K562 (cell line): ENCODE results near the gene DPP9. TPM values are rescaled to one million over a fixed set of nuclear protein-coding genes. Genes with fewer than 3 reads are reported as not detected.
A peak's percentile ranks its signal among the peaks of the same experiment; 100 is the strongest.

ENCODE experiments used
- ATAC-seq: fragments of 200-7000 bp; cut with Tn5 transposase; 3 replicates; pipeline ENCODE4 v1.9.1; 2020; ENCODE audit warnings: moderate library complexity
- BruUV-seq: library from RNA; stranded (reverse); fragments of 400-500 nt; replicated peaks from 2 replicates; lab custom pipeline; 2021; lab: Mats Ljungman, UMichigan
- CTCF ChIA-PET: fragments of 300-600 bp; formaldehyde crosslinking; extraction: SDS; loops from one replicate; lab custom pipeline; 2021; ENCODE audit warnings: low intra/inter-chr PET ratio; lab: Yijun Ruan, JAX
- POLR2A ChIA-PET: fragments of 300-600, 350-650 bp; sonication (Branson Sonifier 250); formaldehyde crosslinking; extraction: SDS; loops from one replicate; lab custom pipeline; 2021; ENCODE audit warnings: antibody characterized with exemption, inconsistent platforms; lab: Yijun Ruan, JAX
- DNase-seq, 4 experiments: peaks; one replicate each; pipeline versions ENCODE4 v3.0.0 to v3.0.0-alpha.2; 2011 to 2018; ENCODE audit warnings: low spot score in 3 of 4, mixed read lengths in 3 of 4; ENCODE audit errors: extremely low read depth in 1 of 4
- FAIRE-seq: peaks from 2 replicates; lab custom pipeline; 2011; peaks lifted over from hg19 to GRCh38; lab: Jason Lieb, UNC
- H2AFZ ChIP-seq: 2 replicates; pipeline ENCODE4 v1.6.0; 2011; ENCODE audit warnings: low read depth, low read length, control low read depth, inconsistent platforms
- H3K27ac ChIP-seq: fragments of 200-600 bp; 3 replicates; pipeline ENCODE4 v1.8.0; 2011; ENCODE audit warnings: low read depth, mild to moderate bottlenecking, control low read depth, inconsistent platforms, low read length, moderate library complexity, mixed read lengths; ENCODE audit errors: extremely low read depth
- H3K27me3 ChIP-seq, 2 experiments: fragments of 300-600 bp in 1 of 2; 2 replicates in 1 of 2; 3 replicates in 1 of 2; pipeline versions ENCODE4 v1.6.0 to v1.8.0; 2011; ENCODE audit warnings: inconsistent platforms in 2 of 2, low read length in 2 of 2, mild to moderate bottlenecking in 1 of 2, mixed read lengths in 1 of 2, moderate library complexity in 1 of 2; ENCODE audit not compliant: control insufficient read depth in 2 of 2, insufficient read depth in 2 of 2
- H3K36me3 ChIP-seq: fragments of 300-600 bp; 3 replicates; pipeline ENCODE4 v1.8.0; 2011; ENCODE audit warnings: mild to moderate bottlenecking, low read length, inconsistent platforms; ENCODE audit not compliant: control insufficient read depth, insufficient read depth
- H3K4me1 ChIP-seq, 2 experiments: fragments of 200-600 bp in 1 of 2; replicated peaks in 1 of 2; 2 replicates in 1 of 2; 3 replicates in 1 of 2; pipeline versions ENCODE4 v1.5.1 to v1.8.0; 2011; ENCODE audit warnings: inconsistent platforms in 2 of 2, low read length in 2 of 2, mild to moderate bottlenecking in 1 of 2, mixed read lengths in 1 of 2, moderate library complexity in 1 of 2; ENCODE audit not compliant: control insufficient read depth in 2 of 2, insufficient read depth in 2 of 2
- H3K4me2 ChIP-seq: 2 replicates; pipeline ENCODE4 v1.6.1; 2011; ENCODE audit warnings: low read length, control low read depth, inconsistent platforms, mixed read lengths; ENCODE audit not compliant: insufficient read depth
- H3K4me3 ChIP-seq: fragments of 200-600 bp; sonication (generic), shearing (Covaris generic); 2 replicates; pipeline ENCODE4 v1.5.1; 2016; ENCODE audit warnings: control low read depth, inconsistent platforms
- H3K79me2 ChIP-seq: fragments of 200-600 bp; 3 replicates; pipeline ENCODE4 v1.8.0; 2011; ENCODE audit warnings: low read length, inconsistent platforms; ENCODE audit not compliant: control insufficient read depth, insufficient read depth
- H3K9ac ChIP-seq, 2 experiments: 2 replicates each; pipeline versions ENCODE4 v1.6.0 to v1.6.1; 2011; ENCODE audit warnings: low read depth in 2 of 2, low read length in 2 of 2, control low read depth in 1 of 2, inconsistent platforms in 1 of 2, mild to moderate bottlenecking in 1 of 2, mixed read lengths in 1 of 2; ENCODE audit not compliant: insufficient read depth in 1 of 2
- H3K9me1 ChIP-seq: one replicate; pipeline ENCODE4 v1.6.0; 2011; ENCODE audit warnings: inconsistent platforms, mild to moderate bottlenecking, low read length, moderate library complexity; ENCODE audit not compliant: control insufficient read depth, insufficient read depth
- H3K9me3 ChIP-seq: replicated peaks from 2 replicates; pipeline ENCODE4 v1.5.1; 2011; ENCODE audit warnings: low read depth, low read length, inconsistent platforms; ENCODE audit not compliant: control insufficient read depth, insufficient read depth
- H4K20me1 ChIP-seq: replicated peaks from 2 replicates; pipeline ENCODE4 v1.6.1; 2011; ENCODE audit warnings: low read length, inconsistent platforms, mixed read lengths; ENCODE audit not compliant: control insufficient read depth, insufficient read depth
- ELK1 ChIP-seq: sonication (generic); formaldehyde crosslinking; IDR thresholded peaks from 2 replicates; pipeline ENCODE4 v1.8.1; 2022; ENCODE audit warnings: missing genetic modification reagents
- MAZ ChIP-seq, 2 experiments: fragments of 450-650 bp in 1 of 2; sonication (generic) in 1 of 2; formaldehyde crosslinking; IDR thresholded peaks in 1 of 2; conservative IDR thresholded peaks in 1 of 2; 2 replicates each; pipeline versions ENCODE4 v1.4.0 to v1.5.0; 2020; ENCODE audit warnings: mild to moderate bottlenecking in 1 of 2, missing genetic modification reagents in 1 of 2
- PREB ChIP-seq: sonication (generic); formaldehyde crosslinking; IDR thresholded peaks from 2 replicates; pipeline ENCODE4 v1.8.1; 2023; ENCODE audit warnings: mild to moderate bottlenecking, missing genetic modification reagents
- ZBTB7A ChIP-seq: IDR thresholded peaks from 2 replicates; pipeline ENCODE4 v1.6.1; 2011; ENCODE audit warnings: low read depth, mild to moderate bottlenecking, low read length, moderate library complexity, borderline replicate concordance; ENCODE audit not compliant: control insufficient read depth
- ZNF699 ChIP-seq: fragments of 250-450 bp; sonication (Bioruptor Pico); IDR thresholded peaks from 2 replicates; pipeline ENCODE4 v1.8.0; 2021; ENCODE audit warnings: mild to moderate bottlenecking, moderate library complexity; ENCODE audit not compliant: insufficient replicate concordance
- WGBS: fragments of 100-300 bp; shearing (Covaris generic); methylation state at CpG from one replicate; pipeline ENCODE4 v1.1.6; 2016; ENCODE audit warnings: low coverage, mixed read lengths; ENCODE audit not compliant: insufficient coverage; ENCODE audit errors: missing lambda C conversion rate; 5-methylcytosine and 5-hydroxymethylcytosine counted together
- in situ Hi-C: fragments of 300-500 bp; cut with MboI; formaldehyde crosslinking; loops from 4 replicates; pipeline ENCODE4 v1.15.0; 2018; ENCODE audit warnings: inconsistent platforms, mixed read lengths
- intact Hi-C: fragments of 100-400 bp; cut with micrococcal nuclease; formaldehyde crosslinking; loops from 2 replicates; pipeline ENCODE4 v1.14.2; 2022
- polyA plus RNA-seq, 8 experiments: library from polyadenylated mRNA; depleted of rRNA in 4 of 8; stranded (reverse) in 5 of 8; unstranded in 3 of 8; fragments of >200 nt; fragmentation: Nextera tagmentation in 2 of 8; fragmentation: Illumina TruSeq in 1 of 8; extraction: Ambion mirVana in 2 of 8; extraction: Trizol in 1 of 8; gene quantifications; 2 replicates each; pipeline versions ENCODE4 v1.2.1 to v1.2.3, GENCODE V29; 2011 to 2014; ENCODE audit warnings: inconsistent platforms in 1 of 8, missing spikeins in 1 of 8
- total RNA-seq, 7 experiments: library from RNA; depleted of rRNA in 6 of 7; stranded (reverse); fragments of >200 nt in 6 of 7; fragmentation: Illumina TruSeq in 2 of 7; extraction: Trizol in 2 of 7; gene quantifications; 2 replicates each; pipeline versions ENCODE4 v1.2.1 to v1.2.3, GENCODE V29; 2011 to 2021; ENCODE audit warnings: low replicate concordance in 1 of 7

DPP9 gene
- total and polyA plus RNA-seq, 9 of the 15 experiments (the other 6 are each of a cell fraction or from before 2014, with no cell fraction given) = 0.90 to 66.7 (median 24.5) TPM

- TF ChIP-seq MAZ (CRISPR knock-in tag; conservative IDR thresholded peaks at IDR 0.05 in 1 of 2, IDR thresholded peaks at IDR 0.05 in 1 of 2) = 0 out of 4 replicates have a peak, but pooled peaks of 1 of the 2 experiments have one; percentile 40
- TF ChIP-seq PREB (CRISPR knock-in tag) = 0 out of 2 replicates have a peak, but pooled peaks have one; percentile 67
- TF ChIP-seq ZBTB7A = no peak
- no peak for TF ChIP-seq ELK1 (CRISPR knock-in tag)
- TF ChIP-seq, all 486 proteins: peak for 29
Measured at GRCh38 chr19:4676955-4677731, 46.5 kb downstream of the DPP9 start (continued).

GRCh38 chr19:4675346-4675745 lies 48.3 kb downstream of the DPP9 start:
- no peaks in the 10 kb centered on the region for H3K27me3 ChIP-seq
- TSS peak; percentile 93 for BruUV-seq
- intact Hi-C loops (no loop called here), in situ Hi-C loops (no loop called here)
- no peaks in the 10 kb centered on the region; the same call in 2 of the 3 replicates for H3K79me2 ChIP-seq
- H3K4me3 ChIP-seq = no peak overlapping the region
- no peak for ATAC-seq
- FAIRE-seq = no peak
- H3K4me2 ChIP-seq = no peak overlapping the region
- no peaks in the 10 kb centered on the region for H3K9me1 ChIP-seq
- no peak for TF ChIP-seq ZNF699
- no peaks in the 10 kb centered on the region for H3K9me3 ChIP-seq
- no peak overlapping the region for H3K27ac ChIP-seq
- no peak overlapping the region for H3K9ac ChIP-seq
- POLR2A ChIA-PET = no interaction called here
- no peak overlapping the region for H2AFZ ChIP-seq
- CTCF ChIA-PET = no interaction called here
- H4K20me1 ChIP-seq = no peaks in the 10 kb centered on the region; the same call in 1 of the 2 replicates
- WGBS = 91% methylated on average over 13 of the region's 16 CpGs
- H3K4me1 ChIP-seq = peaks cover 12 to 50% of the 10 kb centered on the region in 2 experiments; a peak in 4 of 5 replicates
- no peak for DNase-seq
- H3K36me3 ChIP-seq = peaks cover 28% of the 10 kb centered on the region; the same call in 2 of the 3 replicates
